Body of pancreas (tissue), 4 donors: Measurements from ENCODE around the gene CRTAC1.

Experiments
- CTCF ChIP-seq, 7 experiments: fragments of 450-650 bp in 4 of 7; fragments of 200-600 bp in 3 of 7; sonication (generic) in 3 of 7; IDR thresholded peaks; one replicate each; pipeline ENCODE4 v1.5.1; 2016 to 2019; ENCODE audit warnings: antibody characterized with exemption in 7 of 7
- POLR2A ChIP-seq, 3 donors: fragments of 450-650 bp; IDR thresholded peaks; one replicate each; pipeline ENCODE4 v1.6.1; 2016; ENCODE audit warnings: antibody characterized with exemption in 3 of 3, mild to moderate bottlenecking in 2 of 3

DNA sequence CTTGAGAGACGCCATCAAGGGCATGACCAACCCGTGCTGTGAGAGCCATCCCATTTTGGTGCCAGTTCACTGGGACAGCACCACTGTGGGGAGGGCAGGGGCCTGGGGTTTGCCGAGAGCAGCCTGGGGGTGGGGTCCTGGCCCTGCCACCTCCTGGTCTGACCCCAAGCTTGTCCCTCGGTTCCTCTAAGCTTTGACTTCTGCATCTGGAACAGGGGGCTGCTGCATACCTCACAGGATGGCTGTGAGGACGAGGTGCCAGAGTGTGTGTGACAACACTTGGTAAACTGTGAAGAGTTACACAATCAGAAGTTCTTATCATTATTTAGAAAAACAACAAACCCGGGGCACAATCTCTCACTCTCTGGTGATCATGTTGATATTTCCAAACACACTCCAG lies 89.9 kb downstream of the CRTAC1 start:
- no peak for TF ChIP-seq CTCF (IDR thresholded peaks at IDR 0.05)
- no peak for TF ChIP-seq POLR2A (IDR thresholded peaks at IDR 0.05)
